HG02973 (cell line): ENCODE data around the gene NIP7.

Experiments
- ATAC-seq: cut with Tn5 transposase; IDR thresholded peaks from one replicate; pipeline ENCODE4 v1.9.1; 2021; ENCODE audit warnings: moderate library complexity; ENCODE audit not compliant: unreplicated experiment

The NIP7 gene

DNA sequence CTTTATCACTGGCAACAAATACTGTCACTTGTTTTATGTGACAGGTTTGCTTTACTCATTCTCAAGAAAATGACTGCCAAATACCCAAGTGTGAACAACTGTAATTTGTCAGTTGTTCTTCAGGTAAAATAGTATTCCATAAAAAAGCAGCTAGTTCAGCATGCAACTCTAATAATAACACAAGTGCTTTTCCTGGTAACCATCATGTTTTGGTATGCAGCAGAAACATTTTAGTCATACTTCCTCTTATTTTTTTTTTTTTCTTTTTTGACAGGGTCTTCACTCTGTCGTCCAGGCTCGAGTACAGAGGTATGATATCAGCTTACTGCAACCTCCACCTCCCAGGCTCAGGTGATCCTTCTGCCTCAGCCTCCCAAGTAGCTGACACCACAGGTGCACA, 41.7 kb downstream of the NIP7 start:
- no peak for ATAC-seq

DNA sequence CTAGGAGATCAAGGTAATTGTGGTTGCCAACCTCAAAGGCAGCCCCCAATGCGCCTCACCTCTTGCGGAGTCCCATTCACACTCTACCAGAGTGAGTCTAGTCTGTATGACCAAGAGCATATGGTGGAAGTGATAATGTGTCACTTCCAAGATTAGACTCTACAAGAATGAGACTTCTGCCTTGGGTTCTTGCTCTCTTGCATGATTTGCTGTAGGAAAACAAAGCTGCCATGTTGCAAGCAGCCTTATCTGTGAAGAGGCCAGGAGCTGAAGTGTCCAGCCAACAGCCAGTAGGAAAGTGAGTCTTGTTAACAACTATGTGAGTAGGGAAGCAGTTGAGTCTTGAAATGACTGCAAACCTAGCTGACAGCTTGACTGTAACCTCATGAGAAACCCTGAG, 42.8 kb downstream of the NIP7 start:
- ATAC-seq = no peak

- ATAC-seq = no peak
Measured at GRCh38 chr16:69384974-69385373, 45.4 kb downstream of the NIP7 start.

- ATAC-seq = no peak
Measured at GRCh38 chr16:69386596-69386995, 47.0 kb downstream of the NIP7 start.
